Middle frontal gyrus (tissue), 1 donor: ENCODE results near the gene UMAD1.

ENCODE experiments used
- DNase-seq: peaks from one replicate; pipeline ENCODE4 v3.0.0-alpha.2; 2015; ENCODE audit warnings: low spot score; ENCODE audit errors: extremely low spot score

The UMAD1 gene

DNA sequence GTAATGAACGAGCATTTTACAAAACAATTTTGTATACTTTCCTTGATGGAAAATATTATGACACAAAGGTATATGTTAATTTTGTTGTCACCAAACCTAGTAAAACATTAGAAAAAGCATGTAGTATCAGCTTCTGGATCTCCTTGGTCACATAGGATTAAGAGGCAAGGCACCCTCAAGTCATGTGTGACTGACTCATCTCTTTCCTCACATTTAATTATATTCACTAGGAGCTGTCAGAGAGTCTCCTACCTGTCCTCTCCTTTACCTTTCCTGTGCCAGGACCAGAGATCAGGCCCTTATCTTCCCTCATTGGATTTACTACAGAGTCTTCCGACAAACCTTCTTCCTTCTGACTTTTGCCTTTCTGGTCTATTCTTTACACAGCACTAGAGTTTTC, 189.1 kb downstream of the UMAD1 start:
- DNase-seq: no peak

DNA sequence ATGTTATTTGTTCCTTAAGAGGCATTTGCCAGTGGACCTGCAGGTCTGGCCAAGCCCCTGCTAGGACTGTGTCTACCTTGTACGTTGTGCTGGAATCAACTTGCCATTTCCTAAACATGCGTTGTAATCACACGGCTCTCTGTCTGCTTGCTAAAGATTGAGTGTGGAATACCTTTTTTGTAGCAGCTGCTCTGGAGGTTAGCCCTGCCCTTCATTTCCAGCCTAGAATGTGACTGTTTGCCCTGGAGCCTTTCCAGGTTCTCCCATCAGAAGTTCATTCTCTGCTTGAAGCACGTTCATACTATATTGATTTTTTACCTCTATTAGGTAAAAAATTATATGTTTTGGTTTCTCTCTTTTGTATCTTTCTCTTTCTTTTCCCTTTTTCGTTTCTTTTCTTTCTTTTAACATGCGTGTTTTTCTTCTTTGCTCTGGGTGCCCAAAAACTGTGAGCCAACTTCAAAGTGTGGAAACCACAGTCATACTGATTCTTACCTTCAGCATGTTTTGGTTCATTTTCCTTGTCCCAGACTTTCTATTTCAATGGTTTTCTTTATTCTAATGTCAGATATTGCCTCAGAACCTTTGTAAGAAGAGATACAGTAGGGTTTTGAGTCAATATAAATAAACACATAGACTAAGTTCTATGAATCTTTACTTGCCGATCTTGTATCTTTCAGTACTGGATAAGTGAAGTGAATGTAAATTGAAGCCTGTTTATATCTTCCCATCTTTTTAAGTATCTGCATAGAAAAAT, 189.7 kb downstream of the UMAD1 start:
- DNase-seq: no peak

DNA sequence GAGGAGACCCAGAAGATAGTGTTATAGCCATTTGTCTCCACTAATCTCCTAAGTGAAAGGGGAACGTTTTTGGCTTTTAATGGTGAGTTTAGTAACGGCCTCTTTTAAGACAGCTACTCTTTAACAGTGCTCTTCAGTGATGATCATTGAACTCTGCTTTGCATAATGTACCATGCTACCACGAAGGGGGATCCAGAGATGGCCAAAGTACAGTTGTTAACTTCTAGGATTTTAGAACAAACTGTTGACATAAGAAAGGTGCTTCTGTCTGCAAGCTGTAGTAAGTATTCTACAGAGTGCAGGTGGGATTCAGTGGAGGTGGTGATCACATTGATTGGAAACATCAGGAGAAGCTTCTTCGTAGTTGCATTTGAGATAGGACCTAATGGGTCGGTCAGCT, 192.0 kb downstream of the UMAD1 start:
- DNase-seq: no peak

DNA sequence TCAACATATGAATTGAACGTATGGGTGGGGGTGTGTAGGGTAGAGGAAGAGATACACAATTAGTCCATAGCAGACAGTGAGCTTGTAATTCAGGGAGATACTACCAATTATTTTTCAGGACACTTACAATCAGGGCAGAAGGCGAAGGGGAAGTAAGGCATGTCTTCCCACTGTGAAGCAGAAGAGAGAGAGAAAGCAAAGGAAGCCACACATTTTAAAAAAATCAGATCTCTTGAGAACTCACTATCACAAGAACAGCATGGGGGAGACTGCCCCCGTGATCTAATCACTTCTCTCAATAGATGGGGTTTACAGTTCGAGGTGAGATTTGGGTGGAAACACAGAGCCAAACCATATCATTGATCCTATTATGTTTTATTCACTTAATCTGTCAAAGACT, 194.2 kb downstream of the UMAD1 start:
- DNase-seq: no peak

GRCh38 chr7:7841027-7841426, 200.5 kb downstream of the UMAD1 start:
- DNase-seq: no peak

DNA sequence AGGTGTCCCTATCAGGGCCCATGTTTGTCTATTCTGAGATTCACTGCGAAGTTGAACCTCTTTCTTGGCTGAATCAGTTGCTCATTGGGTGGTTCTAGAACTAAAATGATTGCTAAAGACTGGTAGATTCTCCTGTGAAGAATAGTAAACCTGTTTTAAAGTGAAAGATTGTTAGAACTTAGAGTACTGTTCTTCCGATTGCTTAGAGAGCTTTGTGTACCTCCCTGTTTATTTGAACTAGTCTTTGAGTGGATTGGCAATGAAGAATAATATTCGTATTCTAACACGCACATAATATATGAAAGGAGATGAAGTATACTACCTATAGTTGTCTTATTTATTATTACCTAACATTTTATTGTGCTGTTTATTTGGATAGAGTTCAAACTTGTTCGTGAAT, 202.7 kb downstream of the UMAD1 start:
- DNase-seq: no peak

GRCh38 chr7:7843972-7844371, 203.4 kb downstream of the UMAD1 start:
- DNase-seq: no peak

DNA sequence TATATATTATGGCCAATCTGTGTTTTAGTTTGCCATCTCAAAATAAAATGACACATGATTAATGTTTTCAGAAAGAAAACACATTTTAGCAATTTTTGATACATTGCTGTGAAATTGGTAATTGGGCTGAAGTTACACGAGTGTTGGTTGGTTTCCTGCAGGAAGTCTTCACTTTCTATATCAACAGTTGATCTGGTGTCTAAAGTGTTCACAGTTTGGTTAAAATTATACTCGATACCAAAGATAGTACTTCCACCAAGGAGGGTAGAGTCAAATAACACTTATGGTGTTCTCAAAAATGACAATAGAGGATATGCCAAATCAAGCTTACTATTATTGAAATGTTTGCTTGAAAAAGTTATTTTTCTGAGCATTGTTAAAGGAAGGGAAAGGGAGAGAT, 207.7 kb downstream of the UMAD1 start:
- no peak for DNase-seq

DNA sequence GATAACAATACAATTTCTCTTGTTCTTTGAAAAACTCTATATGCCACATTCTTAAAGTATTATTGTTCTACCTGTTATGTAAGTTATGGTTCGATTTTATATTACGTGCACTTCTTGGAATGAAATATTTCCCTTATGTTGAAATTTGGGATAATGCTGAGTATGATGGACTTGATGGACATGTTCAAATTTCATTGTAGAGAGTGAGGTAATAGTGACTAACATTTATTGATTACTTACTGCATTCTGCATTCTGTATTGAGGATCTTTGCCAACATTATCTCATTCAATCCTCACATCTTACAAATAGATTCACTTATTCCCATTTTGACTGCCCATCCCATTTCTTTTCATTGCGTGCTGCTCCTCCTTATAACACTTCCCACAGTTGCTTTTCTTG, 208.3 kb downstream of the UMAD1 start:
- no peak for DNase-seq

- no peak for DNase-seq
These were observed 209.6 kb downstream of the UMAD1 start for GRCh38 chr7:7850150-7850549.

- no peak for DNase-seq
These were observed 210.8 kb downstream of the UMAD1 start for GRCh38 chr7:7851381-7851780.

DNA sequence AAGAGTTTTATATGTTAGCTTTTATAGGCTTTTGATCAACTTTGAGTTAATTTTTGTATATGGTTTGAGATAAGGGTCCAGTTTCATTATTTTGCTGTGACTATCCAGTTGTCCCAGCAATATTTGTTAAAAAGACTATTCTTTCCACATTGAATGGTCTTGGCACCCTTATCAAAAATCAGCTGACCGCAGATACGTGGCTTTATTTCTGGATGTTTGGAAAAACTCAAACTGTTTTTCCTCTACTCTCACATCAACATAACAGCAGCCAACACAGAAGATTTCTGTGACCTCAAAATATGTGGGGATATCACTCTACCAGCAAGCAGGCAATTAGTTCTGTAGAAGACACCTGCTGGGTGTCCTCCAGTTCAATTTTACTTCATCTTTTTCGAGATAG, 211.4 kb downstream of the UMAD1 start:
- DNase-seq: no peak

DNA sequence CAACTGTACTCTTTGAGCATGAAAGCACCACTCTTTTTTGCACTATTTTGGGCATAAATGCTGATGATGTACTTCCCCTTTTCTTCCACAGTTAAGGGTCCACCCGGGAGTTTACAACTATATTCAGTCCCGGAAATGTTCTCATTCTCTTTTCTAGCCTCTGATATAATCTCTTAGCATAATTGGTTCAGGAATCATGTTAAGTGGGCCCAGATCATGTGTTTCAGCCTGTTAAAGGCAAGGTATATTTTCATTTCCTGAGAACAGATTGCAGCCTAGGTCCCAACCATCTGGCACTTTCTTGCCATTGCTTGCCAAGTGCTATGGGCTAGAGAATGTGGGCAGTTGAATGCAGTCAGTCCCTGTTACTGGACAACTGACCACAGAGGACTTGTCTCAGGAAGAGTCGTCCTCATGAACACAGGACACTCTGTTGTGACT, 216.6 kb downstream of the UMAD1 start:
- DNase-seq: no peak

GRCh38 chr7:7858559-7858958, 218.0 kb downstream of the UMAD1 start:
- no peak for DNase-seq

DNA sequence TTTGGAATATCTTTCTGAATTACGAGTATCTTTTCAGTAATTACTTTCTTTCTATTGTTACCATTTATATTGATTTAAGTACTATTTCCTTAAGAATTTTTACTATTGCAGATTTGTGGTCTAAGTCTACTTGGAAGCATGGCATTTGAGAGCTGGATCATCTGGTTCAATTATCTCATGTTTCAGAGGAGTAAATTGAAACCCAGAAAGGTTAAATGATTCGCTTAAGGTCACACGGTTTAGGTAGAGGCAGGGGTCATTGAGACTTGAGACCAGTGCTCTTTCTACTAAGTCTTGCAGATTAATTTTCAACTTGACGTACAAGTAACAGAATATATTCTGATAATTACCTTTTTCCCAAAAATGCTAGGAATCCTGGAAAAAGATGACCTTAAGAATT, 218.9 kb downstream of the UMAD1 start:
- DNase-seq: no peak

DNA sequence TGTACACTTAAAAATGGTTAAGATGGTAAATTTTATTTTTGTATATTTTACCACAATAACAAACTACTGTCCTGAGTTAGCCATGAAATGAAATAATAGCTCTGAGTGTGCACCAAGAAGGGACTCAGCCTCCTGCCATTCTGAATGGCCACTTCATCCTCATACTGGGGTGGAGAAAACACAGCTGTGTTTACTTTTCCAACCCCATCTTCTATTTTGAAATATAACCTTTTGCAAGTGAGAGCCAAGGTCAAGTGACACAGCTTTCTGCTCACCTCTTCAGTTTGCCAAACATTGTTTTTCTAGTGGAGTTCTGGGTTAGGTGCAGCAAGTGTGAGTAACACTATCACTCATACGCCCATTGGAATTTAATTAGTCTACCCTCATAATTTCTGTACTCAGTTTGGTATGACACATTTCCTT, 220.7 kb downstream of the UMAD1 start:
- DNase-seq: no peak

- no peak for DNase-seq
These were observed 221.8 kb downstream of the UMAD1 start for GRCh38 chr7:7862393-7862792.

DNA sequence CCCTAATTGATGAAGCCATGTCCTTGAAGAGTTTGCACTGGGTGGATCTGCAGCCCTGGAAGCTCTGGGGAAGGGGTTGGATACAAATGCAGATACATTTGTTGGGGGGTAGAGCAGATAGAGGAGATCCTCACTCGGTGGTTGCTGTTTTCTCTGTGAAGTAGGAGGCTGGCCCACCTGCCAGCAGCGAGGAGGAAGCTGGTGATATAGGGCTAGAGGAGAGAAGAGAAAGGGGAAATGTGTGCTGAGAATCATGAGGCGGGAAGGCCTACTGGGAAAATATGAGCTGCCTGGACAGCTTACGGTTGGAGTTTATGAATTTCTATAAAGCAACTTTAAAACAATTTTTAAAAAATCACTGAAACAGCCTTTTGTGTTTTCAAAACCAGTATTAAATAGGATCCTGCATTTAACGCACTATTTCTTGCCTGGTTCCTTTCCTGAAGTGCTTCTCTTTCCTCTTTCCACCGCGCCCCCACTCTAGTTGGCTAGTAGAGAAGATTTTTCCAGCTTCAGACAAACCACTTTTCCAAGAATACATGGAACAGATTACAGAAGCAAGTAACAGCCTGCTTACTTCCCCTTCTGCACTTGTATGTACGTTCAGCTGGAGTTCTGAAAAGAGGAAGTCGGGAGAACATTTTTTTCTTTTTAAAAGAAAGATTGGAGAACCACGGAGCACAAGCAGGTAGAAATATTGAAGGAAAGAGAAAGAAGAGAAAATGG, 227.5 kb downstream of the UMAD1 start:
- no peak for DNase-seq

DNA sequence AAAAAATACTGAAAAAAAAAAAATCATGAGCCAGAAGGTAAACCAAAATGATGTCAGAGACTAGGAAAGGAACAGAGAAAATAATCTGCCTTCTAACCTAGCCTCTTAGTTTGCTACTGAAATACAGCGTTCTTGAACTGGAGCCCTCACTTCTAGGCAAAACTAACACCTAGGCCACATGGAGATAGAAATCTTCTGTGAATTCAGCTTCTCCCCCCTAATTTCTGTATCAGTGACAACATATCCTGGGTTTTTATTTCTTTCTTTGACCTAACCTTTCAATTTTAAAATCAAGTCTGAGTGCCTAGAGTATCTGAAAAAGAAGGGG, 228.0 kb downstream of the UMAD1 start:
- no peak for DNase-seq

- DNase-seq: no peak
These were observed 228.5 kb downstream of the UMAD1 start for GRCh38 chr7:7869036-7869435.

DNA sequence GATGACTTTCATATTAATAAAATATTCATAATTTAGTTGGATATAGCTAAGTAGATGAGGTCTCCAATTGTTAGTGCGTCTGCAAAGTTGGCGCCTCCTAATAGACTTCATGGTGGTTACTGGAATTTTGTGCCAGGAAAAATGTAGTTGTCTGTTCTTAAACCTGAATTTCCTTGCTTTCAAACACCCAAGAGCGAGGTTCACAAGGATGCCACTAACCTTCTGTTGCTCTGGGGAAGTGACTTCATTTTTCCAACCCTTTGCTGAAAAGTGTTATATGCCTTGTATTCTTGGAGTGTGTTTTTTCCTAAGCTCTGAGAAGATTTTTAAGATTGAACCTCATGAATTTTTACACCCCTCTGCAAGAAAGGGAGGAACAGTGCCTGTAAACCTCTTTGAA, 229.1 kb downstream of the UMAD1 start:
- DNase-seq: no peak

DNA sequence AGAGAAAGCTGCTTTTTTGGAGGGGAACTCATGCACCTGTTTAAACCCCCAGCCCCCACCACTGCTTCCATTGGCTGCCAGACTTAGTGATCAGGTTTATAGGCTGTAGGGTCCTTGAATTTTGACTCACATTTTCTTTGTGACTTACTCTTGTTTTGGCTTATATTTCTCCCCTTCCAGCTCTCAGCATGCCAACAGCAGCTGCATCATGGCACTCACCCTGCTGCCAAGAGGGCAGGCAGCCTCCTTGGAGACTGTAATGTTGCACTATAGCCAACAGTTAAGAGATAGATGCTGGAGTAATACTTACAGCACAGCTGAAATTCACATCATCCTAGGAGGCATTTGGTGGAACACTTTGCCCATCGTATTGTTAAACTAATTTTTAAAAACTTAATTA, 230.0 kb downstream of the UMAD1 start:
- no peak for DNase-seq

DNA sequence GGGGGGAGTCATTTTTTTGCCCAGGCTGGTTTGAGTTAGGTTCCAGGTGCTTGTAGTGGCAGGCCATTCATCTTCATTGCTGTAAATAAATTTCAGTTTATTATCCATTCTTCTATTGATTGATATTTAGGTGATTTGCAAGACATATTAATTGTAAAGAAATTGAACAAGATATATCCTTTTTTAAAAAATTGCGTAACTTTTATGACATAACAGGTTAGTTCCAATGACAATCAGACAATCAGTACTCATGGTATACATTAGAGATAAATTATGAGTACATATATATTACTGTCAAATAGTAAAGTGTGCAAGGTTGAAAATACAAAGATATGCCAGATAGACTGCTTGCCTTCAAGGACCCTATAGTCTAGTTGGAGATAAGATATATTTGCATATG, 235.9 kb downstream of the UMAD1 start:
- DNase-seq: no peak
